H9 (cell line): ENCODE data around the gene OLFM4. TPM values are rescaled to one million over a fixed set of nuclear protein-coding genes. Genes with fewer than 3 reads are reported as not detected.

Source experiments
- DNase-seq: peaks from one replicate; pipeline ENCODE4 v3.0.0-alpha.2; 2017
- H2AFZ ChIP-seq: one replicate; pipeline ENCODE4 v1.6.1; 2013; ENCODE audit warnings: mild to moderate bottlenecking, low read length, control low read depth, moderate library complexity
- H2AK5ac ChIP-seq: 2 replicates; pipeline ENCODE4 v1.6.1; 2013; ENCODE audit warnings: low read length, control low read depth, mixed read lengths; ENCODE audit not compliant: insufficient read length
- H2BK120ac ChIP-seq: one replicate; pipeline ENCODE4 v1.6.1; 2013; ENCODE audit warnings: low read depth, mild to moderate bottlenecking, low read length, control low read depth, inconsistent platforms; ENCODE audit not compliant: poor library complexity, severe bottlenecking
- H2BK12ac ChIP-seq: 2 replicates; pipeline ENCODE4 v1.6.1; 2013; ENCODE audit warnings: low read length, control low read depth, mixed read lengths, low read depth; ENCODE audit not compliant: insufficient read length
- H2BK15ac ChIP-seq: 2 replicates; pipeline ENCODE4 v1.6.1; 2013; ENCODE audit warnings: low read depth, low read length, control low read depth
- H2BK20ac ChIP-seq: one replicate; pipeline ENCODE4 v1.6.1; 2013; ENCODE audit warnings: low read depth, mild to moderate bottlenecking, low read length, control low read depth, inconsistent platforms; ENCODE audit not compliant: poor library complexity, severe bottlenecking
- H2BK5ac ChIP-seq: 2 replicates; pipeline ENCODE4 v1.6.1; 2013; ENCODE audit warnings: low read length, control low read depth, mixed read lengths; ENCODE audit not compliant: insufficient read length
- H3K14ac ChIP-seq: 2 replicates; pipeline ENCODE4 v1.6.1; 2013; ENCODE audit warnings: low read length, control low read depth; ENCODE audit not compliant: insufficient read depth
- H3K18ac ChIP-seq: 2 replicates; pipeline ENCODE4 v1.6.1; 2013; ENCODE audit warnings: low read depth, mild to moderate bottlenecking, mixed read lengths, low read length, control low read depth; ENCODE audit not compliant: insufficient read length
- H3K23ac ChIP-seq: 2 replicates; pipeline ENCODE4 v1.6.1; 2013; ENCODE audit warnings: low read length, control low read depth, mixed read lengths, low read depth; ENCODE audit not compliant: insufficient read length
- H3K23me2 ChIP-seq: 2 replicates; pipeline ENCODE4 v1.6.1; 2013; ENCODE audit warnings: low read depth, mild to moderate bottlenecking, mixed read lengths, low read length, control low read depth; ENCODE audit not compliant: insufficient read length, poor library complexity, severe bottlenecking
- H3K27ac ChIP-seq: 2 replicates; pipeline ENCODE4 v1.5.1; 2013; ENCODE audit warnings: low read length, control low read depth, mixed read lengths, low read depth; ENCODE audit not compliant: insufficient read length
- H3K27me3 ChIP-seq: 2 replicates; pipeline ENCODE4 v1.6.1; 2013; ENCODE audit warnings: low read length, control low read depth, inconsistent platforms; ENCODE audit not compliant: insufficient read depth
- H3K4ac ChIP-seq: 2 replicates; pipeline ENCODE4 v1.6.1; 2013; ENCODE audit warnings: low read depth, mild to moderate bottlenecking, control low read depth, inconsistent platforms, low read length, moderate library complexity
- H3K4me1 ChIP-seq: 2 replicates; pipeline ENCODE4 v1.6.1; 2013; ENCODE audit warnings: low read length, control low read depth, inconsistent platforms; ENCODE audit not compliant: insufficient read depth
- H3K4me2 ChIP-seq: 2 replicates; pipeline ENCODE4 v1.6.1; 2013; ENCODE audit warnings: low read length, control low read depth, mixed read lengths; ENCODE audit not compliant: insufficient read length, insufficient read depth
- H3K56ac ChIP-seq: 2 replicates; pipeline ENCODE4 v1.6.1; 2013; ENCODE audit warnings: low read depth, mild to moderate bottlenecking, mixed read lengths, low read length, control low read depth; ENCODE audit not compliant: insufficient read length
- H3K79me1 ChIP-seq: 2 replicates; pipeline ENCODE4 v1.6.1; 2013; ENCODE audit warnings: low read depth, mild to moderate bottlenecking, moderate library complexity, low read length, control low read depth, inconsistent platforms; ENCODE audit not compliant: insufficient read depth, poor library complexity, severe bottlenecking
- H3K79me2 ChIP-seq: 2 replicates; pipeline ENCODE4 v1.6.1; 2013; ENCODE audit warnings: low read length, control low read depth, inconsistent platforms; ENCODE audit not compliant: insufficient read depth
- H3K9ac ChIP-seq: 2 replicates; pipeline ENCODE4 v1.6.1; 2013; ENCODE audit warnings: low read length, control low read depth, mixed read lengths; ENCODE audit not compliant: insufficient read length; ENCODE audit errors: extremely low read depth
- H3K9me3 ChIP-seq: one replicate; pipeline ENCODE4 v1.6.1; 2013; ENCODE audit warnings: low read depth, low read length, inconsistent platforms; ENCODE audit not compliant: control insufficient read depth
- H3T11ph ChIP-seq: one replicate; pipeline ENCODE4 v1.6.1; 2013; ENCODE audit warnings: mild to moderate bottlenecking, low read length, control low read depth, inconsistent platforms
- H4K20me1 ChIP-seq: one replicate; pipeline ENCODE4 v1.6.1; 2013; ENCODE audit not compliant: control insufficient read depth, insufficient read length, insufficient read depth
- H4K5ac ChIP-seq: 2 replicates; pipeline ENCODE4 v1.6.1; 2013; ENCODE audit warnings: low read depth, mild to moderate bottlenecking, mixed read lengths, low read length, control low read depth; ENCODE audit not compliant: insufficient read length
- H4K8ac ChIP-seq: replicated peaks from 2 replicates; pipeline ENCODE4 v1.6.1; 2013; ENCODE audit warnings: low read length, control low read depth, mixed read lengths, low read depth; ENCODE audit not compliant: insufficient read length
- H4K91ac ChIP-seq: 2 replicates; pipeline ENCODE4 v1.6.1; 2013; ENCODE audit warnings: low read depth, mild to moderate bottlenecking, moderate library complexity, mixed read lengths, low read length, control low read depth; ENCODE audit not compliant: insufficient read length
- H3K27ac Mint-ChIP-seq, 3 experiments: 2 replicates in 2 of 3; 3 replicates in 1 of 3; pipeline ENCODE4 v1.8.0; 2020 to 2021; ENCODE audit warnings: mixed read lengths in 3 of 3, mild to moderate bottlenecking in 1 of 3, moderate library complexity in 1 of 3
- H3K27me3 Mint-ChIP-seq: 2 replicates; pipeline ENCODE4 v1.8.0; 2021; ENCODE audit warnings: low read depth, mild to moderate bottlenecking, moderate library complexity, mixed read lengths
- H3K36me3 Mint-ChIP-seq, 3 experiments: 2 replicates in 2 of 3; 3 replicates in 1 of 3; pipeline ENCODE4 v1.8.0; 2020 to 2021; ENCODE audit warnings: low read depth in 3 of 3, mixed read lengths in 3 of 3; ENCODE audit not compliant: insufficient read depth in 1 of 3
- H3K4me1 Mint-ChIP-seq, 2 experiments: 2 replicates each; pipeline ENCODE4 v1.8.0; 2020; ENCODE audit warnings: mixed read lengths in 2 of 2
- H3K4me3 Mint-ChIP-seq, 2 experiments: 2 replicates in 1 of 2; 3 replicates in 1 of 2; pipeline ENCODE4 v1.8.0; 2020 to 2021; ENCODE audit warnings: mild to moderate bottlenecking in 2 of 2, mixed read lengths in 2 of 2, moderate library complexity in 1 of 2
- H3K9me3 Mint-ChIP-seq, 2 experiments: 2 replicates in 1 of 2; 3 replicates in 1 of 2; pipeline ENCODE4 v1.8.0; 2020; ENCODE audit warnings: mild to moderate bottlenecking in 2 of 2, mixed read lengths in 2 of 2, moderate library complexity in 1 of 2
- total RNA-seq: library from RNA; stranded (reverse); gene quantifications from 2 replicates; pipeline ENCODE4 v1.2.1, GENCODE V29; 2021
- TF ChIP-seq, protein P1 (sequence below): fragments of 200-600 bp; sonication (generic); conservative IDR thresholded peaks from 3 replicates; pipeline ENCODE4 v1.8.0; 2021; ENCODE audit warnings: antibody characterized with exemption, mild to moderate bottlenecking

OLFM4 gene
- total RNA-seq, 1 experiment from 2014 or later: not detected

DNA sequence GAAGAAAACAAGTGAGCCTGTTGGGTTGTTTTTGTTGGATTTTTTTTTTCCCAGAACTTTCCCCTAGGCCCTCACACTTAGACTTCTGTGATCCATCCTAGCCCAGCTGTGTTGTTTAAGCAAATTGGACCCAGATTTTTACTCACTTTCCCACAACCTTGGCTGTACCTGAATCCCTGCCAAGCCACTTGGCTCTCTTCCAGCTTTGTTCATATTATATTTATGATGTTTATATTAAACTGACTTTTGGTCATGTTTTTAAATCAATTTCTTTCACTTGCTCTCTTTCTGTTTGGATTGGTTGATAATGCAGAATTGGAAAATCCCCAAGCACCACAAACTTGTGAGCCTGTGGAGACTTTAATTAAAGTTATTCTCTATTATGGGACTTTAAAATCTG is 16.6 kb downstream of the OLFM4 start:
- Histone ChIP-seq H3K23ac (no peak overlapping the region), H3K27ac (no peak overlapping the region), H3K79me2 (no peaks in the 10 kb centered on the region), H4K20me1 (no peaks in the 10 kb centered on the region), H3K18ac (no peak overlapping the region), H3K4ac (no peak overlapping the region), H3K4me1 (no peaks in the 10 kb centered on the region), H2BK5ac (no peak overlapping the region), H4K5ac (no peak overlapping the region), H2BK20ac (no peak overlapping the region), H2BK120ac (no peak overlapping the region), H2AFZ (no peak overlapping the region), H3K23me2 (no peaks in the 10 kb centered on the region), H2AK5ac (no peak overlapping the region), H2BK12ac (no peak overlapping the region), H3K56ac (no peak overlapping the region), H4K8ac (no peak overlapping the region), H3K14ac (no peak overlapping the region), H3K9me3 (no peaks in the 10 kb centered on the region), H3T11ph (no peak overlapping the region), H2BK15ac (no peak overlapping the region), H3K79me1 (no peaks in the 10 kb centered on the region), H3K4me2 (no peak overlapping the region), H3K9ac (no peak overlapping the region), H4K91ac (no peak overlapping the region), H3K27me3 (no peaks in the 10 kb centered on the region)
- Mint-ChIP-seq H3K27ac (no peak overlapping the region), H3K4me3 (no peak overlapping the region), H3K4me1 (peaks cover 15 to 16% of the 10 kb centered on the region in 2 experiments), H3K36me3 (no peaks in the 10 kb centered on the region), H3K27me3 (no peaks in the 10 kb centered on the region; the same call in none of the 2 replicates), H3K9me3 (no peaks in the 10 kb centered on the region)
- no peak for DNase-seq
- TF ChIP-seq, protein P1, sequence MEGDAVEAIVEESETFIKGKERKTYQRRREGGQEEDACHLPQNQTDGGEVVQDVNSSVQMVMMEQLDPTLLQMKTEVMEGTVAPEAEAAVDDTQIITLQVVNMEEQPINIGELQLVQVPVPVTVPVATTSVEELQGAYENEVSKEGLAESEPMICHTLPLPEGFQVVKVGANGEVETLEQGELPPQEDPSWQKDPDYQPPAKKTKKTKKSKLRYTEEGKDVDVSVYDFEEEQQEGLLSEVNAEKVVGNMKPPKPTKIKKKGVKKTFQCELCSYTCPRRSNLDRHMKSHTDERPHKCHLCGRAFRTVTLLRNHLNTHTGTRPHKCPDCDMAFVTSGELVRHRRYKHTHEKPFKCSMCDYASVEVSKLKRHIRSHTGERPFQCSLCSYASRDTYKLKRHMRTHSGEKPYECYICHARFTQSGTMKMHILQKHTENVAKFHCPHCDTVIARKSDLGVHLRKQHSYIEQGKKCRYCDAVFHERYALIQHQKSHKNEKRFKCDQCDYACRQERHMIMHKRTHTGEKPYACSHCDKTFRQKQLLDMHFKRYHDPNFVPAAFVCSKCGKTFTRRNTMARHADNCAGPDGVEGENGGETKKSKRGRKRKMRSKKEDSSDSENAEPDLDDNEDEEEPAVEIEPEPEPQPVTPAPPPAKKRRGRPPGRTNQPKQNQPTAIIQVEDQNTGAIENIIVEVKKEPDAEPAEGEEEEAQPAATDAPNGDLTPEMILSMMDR: no peak
